ENCODE data around the gene NDUFB10.
A peak's percentile ranks its signal among the peaks of the same experiment; 100 is the strongest.

NDUFB10 gene

DNA sequence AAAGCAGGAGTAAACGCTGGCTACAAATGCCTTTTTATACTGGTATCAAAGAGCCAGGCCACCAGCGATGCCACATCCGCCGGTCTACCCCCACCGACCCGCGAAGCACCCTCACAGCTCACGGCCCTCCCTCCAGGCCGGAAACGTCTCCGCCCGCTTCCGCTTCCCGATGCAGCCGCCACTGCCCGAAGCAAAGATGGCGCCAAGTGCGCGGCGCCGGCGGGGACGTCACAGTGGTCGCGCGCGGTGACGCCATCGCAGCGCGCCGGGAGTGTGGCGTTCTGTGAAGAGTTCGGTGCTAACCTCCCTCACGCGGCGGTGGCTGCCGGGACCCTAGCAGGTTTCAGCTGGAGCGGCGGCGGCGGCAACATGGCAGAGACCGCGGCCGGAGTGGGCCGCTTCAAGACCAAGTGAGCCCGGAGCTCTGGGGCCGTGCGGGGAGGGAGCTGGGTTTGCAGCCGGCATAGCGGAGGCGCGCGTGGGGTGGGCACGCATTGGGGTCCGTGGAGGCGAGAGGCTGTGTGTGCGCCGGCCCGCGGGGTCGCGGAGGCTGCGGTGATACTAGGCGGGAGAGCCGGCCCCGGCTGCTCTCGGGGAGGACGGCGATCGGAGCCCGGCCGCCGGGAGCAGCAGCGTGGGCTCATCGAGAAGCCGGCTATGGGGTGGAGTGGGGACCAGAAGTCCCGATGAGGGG lies 12.6 kb downstream of the NDUFB10 start, which contains the start of gene TBL3:
Gene TBL3, plus strand, starts transcription at position 258 of the 694 bp plus-strand sequence. Its CDS starts 112 bp downstream, at position 370.
- no peak for TF ChIP-seq JUND (IDR thresholded peaks at IDR 0.05; ENCODE audit: low read depth)
- DNase-seq (ENCODE audit: low read depth in 1 of 2, low spot score in 1 of 2), result peak; percentile 90 to 96
- in situ Hi-C loops (cut with HindIII; ENCODE audit: low pct_unique_long_range_greater_than_20kb, low sequenced_read_pairs), result no loop called here

- in situ Hi-C loops (cut with HindIII; ENCODE audit: low pct_unique_long_range_greater_than_20kb, low sequenced_read_pairs), result no loop called here
- TF ChIP-seq JUND (IDR thresholded peaks at IDR 0.05; ENCODE audit: low read depth), result no peak
- no peak for DNase-seq (ENCODE audit: low read depth in 1 of 2, low spot score in 1 of 2)
These were observed 13.1 kb downstream of the NDUFB10 start for GRCh38 chr16:1972490-1972877.

DNA sequence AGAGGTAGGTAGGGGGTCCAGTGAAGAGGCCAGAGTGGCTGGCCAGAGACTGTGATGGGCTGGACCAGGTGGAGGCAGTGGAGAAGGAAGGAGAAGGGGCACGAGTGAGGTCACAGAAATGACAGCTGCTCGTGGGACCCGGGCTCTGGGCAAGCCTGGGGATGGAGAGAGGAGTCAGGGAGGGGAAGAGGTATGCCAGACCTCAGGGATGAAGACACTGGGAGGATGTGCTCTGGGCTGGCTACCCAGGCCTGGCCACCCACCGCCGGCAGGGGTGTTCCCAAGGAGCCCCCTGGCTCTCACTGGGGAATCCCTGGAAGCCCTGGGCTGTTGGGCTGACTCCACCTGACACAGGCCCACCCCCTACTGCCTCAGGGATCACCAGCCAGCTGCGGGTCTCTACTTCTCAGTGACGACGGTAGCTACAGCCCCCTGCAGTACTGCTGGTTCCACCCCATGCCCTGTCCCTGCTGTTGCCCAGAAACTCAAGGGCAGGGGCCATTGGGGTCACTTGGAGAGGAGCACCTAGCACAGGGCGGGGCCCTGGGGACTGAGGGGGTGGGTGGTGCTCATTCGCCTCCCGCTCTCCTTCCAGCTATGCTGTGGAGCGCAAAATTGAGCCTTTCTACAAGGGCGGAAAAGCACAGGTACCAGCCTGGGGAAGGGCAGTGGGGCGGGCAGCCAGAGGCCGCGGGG lies 14.3 kb downstream of the NDUFB10 start:
- DNase-seq (ENCODE audit: low read depth in 1 of 2, low spot score in 1 of 2), result no peak
- in situ Hi-C loops (cut with HindIII; ENCODE audit: low pct_unique_long_range_greater_than_20kb, low sequenced_read_pairs), result no loop called here
- TF ChIP-seq JUND (IDR thresholded peaks at IDR 0.05; ENCODE audit: low read depth), result no peak

DNA sequence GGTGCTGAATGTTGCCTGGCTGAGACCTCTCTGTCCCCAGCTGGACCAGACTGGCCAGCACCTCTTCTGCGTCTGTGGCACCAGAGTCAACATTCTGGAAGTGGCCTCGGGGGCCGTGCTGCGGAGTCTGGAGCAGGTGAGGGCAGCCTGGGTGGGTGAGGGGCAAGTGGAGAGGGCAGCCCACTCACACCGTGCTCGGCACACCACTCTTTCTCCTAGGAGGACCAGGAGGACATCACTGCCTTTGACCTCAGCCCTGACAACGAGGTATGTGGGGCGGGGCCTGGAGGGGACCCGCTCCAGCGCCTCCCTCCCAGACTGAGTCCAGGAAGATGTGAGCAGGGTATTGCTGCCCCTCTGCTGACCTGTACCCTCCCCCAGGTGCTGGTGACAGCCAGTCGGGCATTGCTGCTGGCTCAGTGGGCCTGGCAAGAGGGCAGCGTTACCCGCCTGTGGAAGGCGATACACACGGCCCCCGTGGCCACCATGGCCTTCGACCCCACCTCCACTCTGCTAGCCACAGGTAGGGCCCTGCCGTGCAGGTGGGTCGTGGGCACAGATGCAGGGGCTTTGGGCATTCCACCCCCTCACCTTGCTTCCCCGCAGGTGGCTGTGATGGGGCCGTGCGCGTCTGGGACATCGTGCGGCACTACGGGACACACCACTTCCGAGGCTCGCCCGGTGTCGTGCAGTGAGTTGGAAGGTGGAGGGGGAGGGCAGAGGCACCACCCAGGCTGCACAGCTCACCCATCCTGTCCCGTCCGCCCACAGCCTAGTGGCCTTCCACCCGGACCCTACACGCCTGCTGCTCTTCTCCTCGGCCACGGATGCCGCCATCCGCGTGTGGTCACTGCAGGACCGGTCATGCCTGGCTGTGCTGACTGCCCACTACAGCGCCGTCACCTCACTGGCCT lies 15.1 kb downstream of the NDUFB10 start:
- no peak for DNase-seq (ENCODE audit: low read depth in 1 of 2, low spot score in 1 of 2)
- TF ChIP-seq JUND (IDR thresholded peaks at IDR 0.05; ENCODE audit: low read depth), result no peak
- in situ Hi-C loops (cut with HindIII; ENCODE audit: low pct_unique_long_range_greater_than_20kb, low sequenced_read_pairs), result no loop called here

DNA sequence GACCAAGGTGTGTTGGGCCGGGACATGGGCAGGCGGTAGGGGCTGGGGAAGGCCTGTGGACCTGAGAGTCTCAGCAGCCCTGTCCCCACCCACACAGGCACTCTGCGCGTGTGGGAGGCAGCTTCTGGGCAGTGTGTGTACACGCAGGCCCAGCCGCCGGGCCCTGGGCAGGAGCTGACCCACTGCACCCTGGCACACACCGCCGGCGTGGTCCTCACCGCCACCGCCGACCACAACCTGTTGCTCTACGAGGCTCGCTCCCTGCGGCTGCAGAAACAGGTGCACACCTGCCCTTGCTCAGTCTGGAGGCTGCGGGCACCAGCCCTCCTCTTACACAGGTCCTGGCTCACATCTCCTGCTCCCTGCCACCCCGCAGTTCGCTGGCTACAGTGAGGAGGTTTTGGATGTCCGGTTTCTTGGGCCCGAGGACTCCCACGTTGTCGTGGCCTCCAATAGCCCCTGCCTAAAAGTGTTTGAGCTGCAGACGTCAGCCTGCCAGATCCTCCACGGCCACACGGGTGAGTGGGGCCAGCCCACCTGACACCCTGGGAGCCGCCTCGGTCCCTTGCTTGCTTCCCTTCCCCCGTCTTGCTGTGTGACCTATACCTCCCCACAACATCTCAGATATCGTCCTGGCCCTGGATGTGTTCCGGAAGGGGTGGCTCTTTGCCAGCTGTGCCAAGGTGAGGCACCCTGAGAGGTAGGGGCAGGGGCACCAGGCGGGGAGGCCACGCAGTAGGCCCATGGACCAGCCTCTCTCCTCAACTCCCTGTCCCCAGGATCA lies 16.3 kb downstream of the NDUFB10 start:
- TF ChIP-seq JUND (IDR thresholded peaks at IDR 0.05; ENCODE audit: low read depth), result no peak
- in situ Hi-C loops (cut with HindIII; ENCODE audit: low pct_unique_long_range_greater_than_20kb, low sequenced_read_pairs), result no loop called here
- no peak for DNase-seq (ENCODE audit: low read depth in 1 of 2, low spot score in 1 of 2)

DNA sequence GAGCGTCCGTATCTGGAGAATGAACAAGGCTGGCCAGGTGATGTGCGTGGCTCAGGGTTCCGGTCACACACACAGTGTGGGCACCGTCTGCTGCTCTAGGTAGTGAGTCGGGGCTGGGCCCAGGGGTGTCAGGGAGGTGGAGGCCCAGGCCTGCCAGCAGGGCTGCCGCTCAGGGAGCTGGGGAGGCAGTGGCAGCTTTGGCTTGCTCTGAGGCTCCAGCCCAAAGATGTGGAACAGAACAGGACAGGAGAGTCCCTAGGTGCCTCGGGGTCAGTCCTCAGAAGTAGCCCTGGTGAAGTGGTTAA lies 16.8 kb downstream of the NDUFB10 start:
- DNase-seq (ENCODE audit: low read depth in 1 of 2, low spot score in 1 of 2), result no peak
- in situ Hi-C loops (cut with HindIII; ENCODE audit: low pct_unique_long_range_greater_than_20kb, low sequenced_read_pairs), result no loop called here
- no peak for TF ChIP-seq JUND (IDR thresholded peaks at IDR 0.05; ENCODE audit: low read depth)

- in situ Hi-C loops (cut with HindIII; ENCODE audit: low pct_unique_long_range_greater_than_20kb, low sequenced_read_pairs), result no loop called here
- no peak for DNase-seq (ENCODE audit: low read depth in 1 of 2, low spot score in 1 of 2)
These were observed 17.9 kb downstream of the NDUFB10 start for GRCh38 chr16:1976951-1977874.

DNA sequence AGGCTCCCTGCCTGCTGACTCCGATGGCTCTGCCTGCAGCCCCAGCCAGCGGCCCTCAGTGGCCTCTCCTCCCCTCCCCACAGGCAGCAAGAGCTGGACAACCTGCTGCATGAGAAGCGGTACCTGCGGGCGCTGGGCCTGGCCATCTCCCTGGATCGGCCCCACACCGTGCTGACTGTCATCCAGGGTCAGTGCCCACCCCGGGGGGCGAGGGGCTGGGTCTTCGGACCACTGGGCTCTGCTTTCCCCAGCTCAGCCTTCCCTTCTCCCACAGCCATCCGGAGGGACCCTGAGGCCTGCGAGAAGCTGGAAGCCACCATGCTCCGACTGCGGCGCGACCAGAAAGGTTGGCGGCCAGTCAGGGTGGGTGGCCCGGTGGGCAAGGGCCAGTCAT lies 18.5 kb downstream of the NDUFB10 start:
- in situ Hi-C loops (cut with HindIII; ENCODE audit: low pct_unique_long_range_greater_than_20kb, low sequenced_read_pairs), result no loop called here

More at GRCh38 chr16:1976951-1977874, 17.9 kb downstream of the NDUFB10 start:
- no peak for TF ChIP-seq JUND (IDR thresholded peaks at IDR 0.05; ENCODE audit: low read depth)

GRCh38 chr16:1978476-1979120 lies 19.3 kb downstream of the NDUFB10 start:
- in situ Hi-C loops (cut with HindIII; ENCODE audit: low pct_unique_long_range_greater_than_20kb, low sequenced_read_pairs), result no loop called here
- no peak for TF ChIP-seq JUND (IDR thresholded peaks at IDR 0.05; ENCODE audit: low read depth)

More for the DNA sequence above, 18.5 kb downstream of the NDUFB10 start:
- TF ChIP-seq JUND (IDR thresholded peaks at IDR 0.05; ENCODE audit: low read depth), result no peak
- no peak for DNase-seq (ENCODE audit: low read depth in 1 of 2, low spot score in 1 of 2)

DNA sequence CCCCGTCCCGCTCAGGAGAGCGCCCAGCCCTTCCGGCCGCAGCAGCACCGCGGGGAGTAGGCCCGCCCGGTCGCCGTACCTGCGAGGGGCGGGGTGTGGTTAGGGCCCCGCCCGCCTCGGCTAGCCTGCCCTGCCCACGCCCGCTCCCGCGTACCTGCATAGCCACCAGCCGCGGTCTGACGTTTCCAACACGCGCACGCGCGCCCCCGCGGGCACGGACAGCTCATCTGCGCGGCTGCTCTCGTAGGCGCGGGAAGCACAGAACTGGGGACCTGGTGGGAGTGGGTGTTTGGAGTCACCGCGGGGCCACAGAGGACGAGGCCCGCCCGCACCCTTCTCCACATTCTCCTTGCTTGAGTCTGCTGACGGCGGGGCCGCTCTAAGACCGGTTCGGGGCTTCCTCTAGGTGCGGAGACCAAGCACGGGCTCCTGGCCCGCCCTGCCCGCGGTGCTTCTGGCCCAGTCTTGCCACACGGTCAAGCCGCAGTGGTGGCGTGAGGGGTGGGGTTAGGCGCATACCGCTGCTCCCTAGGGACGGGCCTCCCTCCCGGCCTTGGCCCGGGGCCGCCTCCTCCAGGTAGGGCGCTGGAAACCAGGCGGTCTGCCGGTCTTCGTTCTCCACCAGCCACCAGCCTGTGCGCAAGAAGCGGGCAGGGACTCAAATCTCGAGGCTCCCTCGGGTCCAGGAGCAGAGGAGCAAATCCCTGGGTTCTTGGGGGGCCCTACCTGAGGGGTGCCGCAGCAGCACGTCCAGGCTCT lies 20.1 kb downstream of the NDUFB10 start:
- no peak for TF ChIP-seq JUND (IDR thresholded peaks at IDR 0.05; ENCODE audit: low read depth)
- DNase-seq (ENCODE audit: low read depth in 1 of 2, low spot score in 1 of 2), result peak; percentile 96 to 99
- in situ Hi-C loops (cut with HindIII; ENCODE audit: low pct_unique_long_range_greater_than_20kb, low sequenced_read_pairs), result no loop called here

More at GRCh38 chr16:1978476-1979120, 19.3 kb downstream of the NDUFB10 start:
- peak in 1 of 2 experiments; percentile 33 for DNase-seq (ENCODE audit: low read depth in 1 of 2, low spot score in 1 of 2)

Data from T47D (cell line).